ENCODE results near the gene SMAD9.

The SMAD9 gene

DNA sequence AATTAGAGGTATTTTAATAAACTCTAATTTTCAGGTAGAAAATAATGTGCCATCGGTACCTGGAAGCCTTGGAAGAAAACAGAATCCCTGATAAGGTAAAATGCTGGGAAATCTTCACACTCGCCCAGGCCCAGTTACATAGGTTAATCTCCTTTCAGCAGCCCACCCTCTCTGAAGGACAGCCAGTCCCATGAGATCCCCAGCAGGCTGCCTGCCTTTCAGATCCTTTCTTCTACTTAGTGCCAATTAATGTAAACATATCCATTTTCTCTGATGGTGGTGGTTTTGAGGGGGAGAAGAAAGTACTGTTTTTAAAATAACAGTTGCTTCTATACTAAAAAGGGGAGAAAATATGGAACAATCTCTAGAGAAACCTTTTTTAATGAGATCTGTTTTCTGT is 12.2 kb downstream of the SMAD9 start:
- TF ChIP-seq, protein P1, sequence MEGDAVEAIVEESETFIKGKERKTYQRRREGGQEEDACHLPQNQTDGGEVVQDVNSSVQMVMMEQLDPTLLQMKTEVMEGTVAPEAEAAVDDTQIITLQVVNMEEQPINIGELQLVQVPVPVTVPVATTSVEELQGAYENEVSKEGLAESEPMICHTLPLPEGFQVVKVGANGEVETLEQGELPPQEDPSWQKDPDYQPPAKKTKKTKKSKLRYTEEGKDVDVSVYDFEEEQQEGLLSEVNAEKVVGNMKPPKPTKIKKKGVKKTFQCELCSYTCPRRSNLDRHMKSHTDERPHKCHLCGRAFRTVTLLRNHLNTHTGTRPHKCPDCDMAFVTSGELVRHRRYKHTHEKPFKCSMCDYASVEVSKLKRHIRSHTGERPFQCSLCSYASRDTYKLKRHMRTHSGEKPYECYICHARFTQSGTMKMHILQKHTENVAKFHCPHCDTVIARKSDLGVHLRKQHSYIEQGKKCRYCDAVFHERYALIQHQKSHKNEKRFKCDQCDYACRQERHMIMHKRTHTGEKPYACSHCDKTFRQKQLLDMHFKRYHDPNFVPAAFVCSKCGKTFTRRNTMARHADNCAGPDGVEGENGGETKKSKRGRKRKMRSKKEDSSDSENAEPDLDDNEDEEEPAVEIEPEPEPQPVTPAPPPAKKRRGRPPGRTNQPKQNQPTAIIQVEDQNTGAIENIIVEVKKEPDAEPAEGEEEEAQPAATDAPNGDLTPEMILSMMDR (IDR thresholded peaks at IDR 0.05; ENCODE audit: low read length), result no peak
- TF ChIP-seq EZH2 (optimal IDR thresholded peaks at IDR 0.05; ENCODE audit: low read depth, low read length) (no peak), EZH2phosphoT487 (IDR thresholded peaks at IDR 0.05; ENCODE audit: low read length) (no peak)
- Histone ChIP-seq H3K4me2 (ENCODE audit: low read depth, low read length) (no peak overlapping the region), H3K27me3 (replicated peaks; ENCODE audit: insufficient read depth, low read length) (no peaks in the 10 kb centered on the region), H3K4me1 (ENCODE audit: low read length) (no peaks in the 10 kb centered on the region), H3K4me3 (ENCODE audit: low read length) (no peak overlapping the region), H3K36me3 (replicated peaks; ENCODE audit: insufficient read depth, low read length) (no peaks in the 10 kb centered on the region), H4K20me1 (ENCODE audit: insufficient read depth, low read length) (no peaks in the 10 kb centered on the region), H3K79me2 (ENCODE audit: low read length) (no peaks in the 10 kb centered on the region), H3K9me2 (replicated peaks; ENCODE audit: insufficient read depth, low read length) (no peaks in the 10 kb centered on the region), H3K9ac (ENCODE audit: low read length) (no peak overlapping the region), H3K9me3 (replicated peaks; ENCODE audit: insufficient read depth, low read length) (no peaks in the 10 kb centered on the region), H2AFZ (ENCODE audit: low read length) (no peak overlapping the region), H3K27ac (ENCODE audit: low read length) (no peak overlapping the region), H3F3A (ENCODE audit: insufficient read depth, low read length) (no peaks in the 10 kb centered on the region)
- DNase-seq, result no peak

DNA sequence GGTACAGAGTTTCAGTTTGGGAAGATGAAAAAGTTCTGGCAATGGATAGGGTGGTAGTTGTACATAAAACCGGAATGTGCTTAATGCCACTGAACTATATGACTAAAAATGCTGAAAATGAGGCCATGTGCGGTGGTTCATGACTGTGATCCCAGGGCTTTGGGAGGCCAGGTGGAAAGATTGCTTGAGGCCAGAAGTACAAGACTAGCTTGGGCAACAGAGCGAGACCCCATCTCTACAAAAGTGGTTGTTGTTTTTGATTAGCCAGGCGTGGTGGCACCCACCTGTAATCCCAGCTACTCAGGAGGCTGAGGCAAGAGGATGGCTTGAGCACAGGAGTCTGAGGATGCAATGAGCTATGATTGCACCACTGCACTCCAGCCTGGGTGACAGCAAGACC is 12.8 kb downstream of the SMAD9 start:
- Histone ChIP-seq H3K79me2 (ENCODE audit: low read length) (no peaks in the 10 kb centered on the region), H3K4me2 (ENCODE audit: low read depth, low read length) (no peak overlapping the region), H3K4me3 (ENCODE audit: low read length) (no peak overlapping the region), H3K9me2 (replicated peaks; ENCODE audit: insufficient read depth, low read length) (no peaks in the 10 kb centered on the region), H3K4me1 (ENCODE audit: low read length) (no peaks in the 10 kb centered on the region), H3K9ac (ENCODE audit: low read length) (no peak overlapping the region), H3F3A (ENCODE audit: insufficient read depth, low read length) (no peaks in the 10 kb centered on the region), H3K27me3 (replicated peaks; ENCODE audit: insufficient read depth, low read length) (no peaks in the 10 kb centered on the region), H3K27ac (ENCODE audit: low read length) (no peak overlapping the region), H3K9me3 (replicated peaks; ENCODE audit: insufficient read depth, low read length) (no peaks in the 10 kb centered on the region), H3K36me3 (replicated peaks; ENCODE audit: insufficient read depth, low read length) (no peaks in the 10 kb centered on the region), H2AFZ (ENCODE audit: low read length) (no peak overlapping the region), H4K20me1 (ENCODE audit: insufficient read depth, low read length) (no peaks in the 10 kb centered on the region)
- TF ChIP-seq EZH2 (optimal IDR thresholded peaks at IDR 0.05; ENCODE audit: low read depth, low read length) (no peak), EZH2phosphoT487 (IDR thresholded peaks at IDR 0.05; ENCODE audit: low read length) (no peak)
- TF ChIP-seq, protein P1 (IDR thresholded peaks at IDR 0.05; ENCODE audit: low read length), result no peak
- no peak for DNase-seq

DNA sequence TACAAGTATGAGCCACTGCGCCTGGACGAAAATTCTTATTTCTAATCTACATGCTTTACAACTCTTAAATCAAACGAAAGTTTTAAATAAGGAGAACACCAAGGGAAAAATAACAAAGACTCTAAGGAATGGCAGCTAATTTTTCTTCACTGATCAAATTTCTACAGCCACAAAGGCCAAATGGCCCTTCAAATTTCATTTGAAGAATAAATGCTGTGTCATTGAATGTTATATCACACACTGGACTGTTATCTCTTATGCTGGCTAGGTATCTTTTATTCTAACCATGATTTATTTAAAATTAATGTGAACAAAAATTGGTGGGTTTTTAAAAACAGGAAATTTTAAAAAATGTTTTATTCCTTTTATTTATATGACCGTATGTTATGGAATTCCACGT is 14.1 kb downstream of the SMAD9 start:
- no peak overlapping the region for H3K9ac ChIP-seq (ENCODE audit: low read length)
- no peak overlapping the region for H3K4me2 ChIP-seq (ENCODE audit: low read depth, low read length)
- no peak overlapping the region for H3K27ac ChIP-seq (ENCODE audit: low read length)
- H3K36me3 ChIP-seq (replicated peaks; ENCODE audit: insufficient read depth, low read length), result no peaks in the 10 kb centered on the region
- no peaks in the 10 kb centered on the region for H3F3A ChIP-seq (ENCODE audit: insufficient read depth, low read length)
- H3K4me3 ChIP-seq (ENCODE audit: low read length), result no peak overlapping the region
- TF ChIP-seq EZH2 (optimal IDR thresholded peaks at IDR 0.05; ENCODE audit: low read depth, low read length) (no peak), EZH2phosphoT487 (IDR thresholded peaks at IDR 0.05; ENCODE audit: low read length) (no peak)
- TF ChIP-seq, protein P1 (IDR thresholded peaks at IDR 0.05; ENCODE audit: low read length), result no peak
- no peaks in the 10 kb centered on the region for H3K9me2 ChIP-seq (replicated peaks; ENCODE audit: insufficient read depth, low read length)
- no peaks in the 10 kb centered on the region for H3K9me3 ChIP-seq (replicated peaks; ENCODE audit: insufficient read depth, low read length)
- H4K20me1 ChIP-seq (ENCODE audit: insufficient read depth, low read length), result no peaks in the 10 kb centered on the region
- DNase-seq, result no peak
- H3K27me3 ChIP-seq (replicated peaks; ENCODE audit: insufficient read depth, low read length), result no peaks in the 10 kb centered on the region
- H2AFZ ChIP-seq (ENCODE audit: low read length), result no peak overlapping the region
- no peaks in the 10 kb centered on the region for H3K79me2 ChIP-seq (ENCODE audit: low read length)
- H3K4me1 ChIP-seq (ENCODE audit: low read length), result no peaks in the 10 kb centered on the region
